Cardiac fibroblast (primary cell): Measurements from ENCODE around the gene HBM.
"Not testable (repeated sequence)": the region's sequence is repeated elsewhere in the genome, so short reads cannot be mapped to it uniquely, and the experiment has no call there.

ENCODE experiments used
- DNase-seq, 2 donors: peaks; one replicate each; pipeline versions ENCODE4 v3.0.0 to v3.0.0-alpha.2; 2010; ENCODE audit warnings: low read depth in 2 of 2
- H3K4me3 ChIP-seq, 2 donors: replicated peaks in 1 of 2; 1 replicate in 1 of 2; 2 replicates in 1 of 2; pipeline ENCODE4 v1.5.1; 2011; ENCODE audit warnings: low read depth in 2 of 2, low read length in 2 of 2, mild to moderate bottlenecking in 2 of 2, moderate library complexity in 1 of 2
- TF ChIP-seq, protein P1 (sequence below): IDR thresholded peaks from one replicate; pipeline ENCODE4 v1.5.1; 2011; ENCODE audit warnings: low read depth, mild to moderate bottlenecking, low read length, inconsistent platforms

The HBM gene

GRCh38 chr16:155031-155398, 10.8 kb upstream of the HBM start:
- no peak for DNase-seq
- TF ChIP-seq, protein P1, sequence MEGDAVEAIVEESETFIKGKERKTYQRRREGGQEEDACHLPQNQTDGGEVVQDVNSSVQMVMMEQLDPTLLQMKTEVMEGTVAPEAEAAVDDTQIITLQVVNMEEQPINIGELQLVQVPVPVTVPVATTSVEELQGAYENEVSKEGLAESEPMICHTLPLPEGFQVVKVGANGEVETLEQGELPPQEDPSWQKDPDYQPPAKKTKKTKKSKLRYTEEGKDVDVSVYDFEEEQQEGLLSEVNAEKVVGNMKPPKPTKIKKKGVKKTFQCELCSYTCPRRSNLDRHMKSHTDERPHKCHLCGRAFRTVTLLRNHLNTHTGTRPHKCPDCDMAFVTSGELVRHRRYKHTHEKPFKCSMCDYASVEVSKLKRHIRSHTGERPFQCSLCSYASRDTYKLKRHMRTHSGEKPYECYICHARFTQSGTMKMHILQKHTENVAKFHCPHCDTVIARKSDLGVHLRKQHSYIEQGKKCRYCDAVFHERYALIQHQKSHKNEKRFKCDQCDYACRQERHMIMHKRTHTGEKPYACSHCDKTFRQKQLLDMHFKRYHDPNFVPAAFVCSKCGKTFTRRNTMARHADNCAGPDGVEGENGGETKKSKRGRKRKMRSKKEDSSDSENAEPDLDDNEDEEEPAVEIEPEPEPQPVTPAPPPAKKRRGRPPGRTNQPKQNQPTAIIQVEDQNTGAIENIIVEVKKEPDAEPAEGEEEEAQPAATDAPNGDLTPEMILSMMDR: no peak
- no peak overlapping the region for H3K4me3 ChIP-seq

DNA sequence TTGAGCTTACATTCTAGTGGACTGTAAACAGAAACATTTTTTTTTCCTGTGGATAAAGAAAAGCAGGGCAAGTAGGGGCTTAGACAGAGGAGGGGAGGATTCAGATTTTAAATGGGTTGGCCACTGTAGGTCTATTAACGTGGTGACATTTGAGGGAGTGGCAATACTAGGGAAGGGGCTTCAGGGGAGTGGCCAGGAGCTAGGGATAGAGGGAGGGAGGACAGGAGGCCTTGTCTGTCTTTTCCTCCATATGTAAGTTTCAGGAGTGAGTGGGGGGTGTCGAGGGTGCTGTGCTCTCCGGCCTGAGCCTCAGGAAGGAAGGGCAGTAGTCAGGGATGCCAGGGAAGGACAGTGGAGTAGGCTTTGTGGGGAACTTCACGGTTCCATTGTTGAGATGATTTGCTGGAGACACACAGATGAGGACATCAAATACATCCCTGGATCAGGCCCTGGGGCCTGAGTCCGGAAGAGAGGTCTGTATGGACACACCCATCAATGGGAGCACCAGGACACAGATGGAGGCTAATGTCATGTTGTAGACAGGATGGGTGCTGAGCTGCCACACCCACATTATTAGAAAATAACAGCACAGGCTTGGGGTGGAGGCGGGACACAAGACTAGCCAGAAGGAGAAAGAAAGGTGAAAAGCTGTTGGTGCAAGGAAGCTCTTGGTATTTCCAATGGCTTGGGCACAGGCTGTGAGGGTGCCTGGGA, 6.5 kb upstream of the HBM start:
- TF ChIP-seq, protein P1: no peak
- no peak for DNase-seq

DNA sequence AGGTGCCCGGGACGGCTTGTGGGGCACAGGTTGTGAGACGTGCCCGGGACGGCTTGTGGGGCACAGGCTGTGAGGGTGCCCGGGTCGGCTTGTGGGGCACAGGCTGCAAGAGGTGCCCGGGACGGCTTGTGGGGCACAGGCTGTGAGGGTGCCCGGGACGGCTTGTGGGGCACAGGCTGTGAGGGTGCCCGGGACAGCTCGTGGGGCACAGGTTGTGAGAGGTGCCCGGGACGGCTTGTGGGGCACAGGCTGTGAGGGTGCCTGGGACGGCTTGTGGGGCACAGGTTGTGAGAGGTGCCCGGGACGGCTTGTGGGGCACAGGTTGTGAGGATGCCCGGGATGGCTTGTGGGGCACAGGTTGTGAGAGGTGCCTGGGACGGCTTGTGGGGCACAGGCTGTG, 5.5 kb upstream of the HBM start:
- H3K4me3 ChIP-seq, DNase-seq: not testable (repeated sequence)

More for the DNA sequence above, 6.5 kb upstream of the HBM start:
- no peak overlapping the region for H3K4me3 ChIP-seq

DNA sequence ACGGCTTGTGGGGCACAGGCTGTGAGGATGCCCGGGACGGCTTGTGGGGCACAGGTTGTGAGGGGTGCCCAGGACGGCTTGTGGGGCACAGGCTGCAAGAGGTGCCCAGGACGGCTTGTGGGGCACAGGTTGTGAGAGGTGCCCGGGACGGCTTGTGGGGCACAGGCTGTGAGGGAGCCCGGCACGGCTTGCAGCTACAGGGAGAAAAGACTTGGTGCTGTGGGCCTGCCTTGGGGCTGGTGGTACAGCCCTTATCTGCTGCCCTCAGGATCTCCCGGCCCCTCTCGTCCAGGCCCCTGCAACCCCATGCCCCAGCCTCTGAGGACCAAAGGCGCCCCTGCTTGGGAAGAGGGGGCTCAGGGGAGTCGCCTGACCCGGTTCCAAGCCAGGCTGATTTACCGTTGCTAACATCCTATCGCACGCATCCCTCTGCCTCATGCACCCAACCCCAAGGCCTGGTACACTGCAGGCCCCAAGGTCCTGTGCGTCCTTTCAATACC, 5.0 kb upstream of the HBM start:
- TF ChIP-seq, protein P1: no peak
- no peak overlapping the region for H3K4me3 ChIP-seq
- no peak for DNase-seq

DNA sequence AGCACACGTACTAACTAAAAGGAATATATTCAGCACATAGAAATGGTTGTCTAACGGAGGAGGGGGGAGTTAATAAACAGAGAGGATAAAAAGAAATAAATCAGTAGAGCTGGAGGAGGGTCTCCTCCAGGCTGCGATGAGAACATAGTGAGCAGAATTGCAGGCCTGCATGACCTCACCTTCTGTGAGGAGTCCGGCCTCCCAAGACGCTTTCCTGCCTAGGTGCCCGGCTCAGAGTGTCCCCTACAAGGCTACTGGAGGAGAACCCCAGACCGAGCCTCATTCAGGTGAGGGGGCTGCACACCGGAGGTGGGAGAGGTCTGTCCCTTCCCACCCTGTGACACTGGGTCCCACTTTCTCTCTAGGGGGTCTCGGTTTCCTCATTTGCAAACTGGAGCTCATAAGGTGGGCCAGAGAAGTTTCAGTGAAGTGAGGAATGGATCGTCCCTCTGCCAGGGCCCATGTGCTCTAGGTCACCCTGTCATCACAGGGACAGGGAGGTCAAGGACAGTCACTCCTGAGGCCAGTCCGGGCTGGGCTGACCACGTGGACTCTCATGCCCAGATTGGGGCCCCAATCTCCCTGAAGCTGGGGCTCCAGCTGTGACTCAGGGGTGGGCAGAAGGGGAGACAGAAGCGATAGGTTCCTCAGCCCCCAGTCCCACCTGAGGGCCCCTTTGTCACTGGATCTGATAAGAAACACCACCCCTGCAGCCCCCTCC, 3.3 kb upstream of the HBM start:
- DNase-seq: no peak
- TF ChIP-seq, protein P1: no peak
- H3K4me3 ChIP-seq: no peak overlapping the region

DNA sequence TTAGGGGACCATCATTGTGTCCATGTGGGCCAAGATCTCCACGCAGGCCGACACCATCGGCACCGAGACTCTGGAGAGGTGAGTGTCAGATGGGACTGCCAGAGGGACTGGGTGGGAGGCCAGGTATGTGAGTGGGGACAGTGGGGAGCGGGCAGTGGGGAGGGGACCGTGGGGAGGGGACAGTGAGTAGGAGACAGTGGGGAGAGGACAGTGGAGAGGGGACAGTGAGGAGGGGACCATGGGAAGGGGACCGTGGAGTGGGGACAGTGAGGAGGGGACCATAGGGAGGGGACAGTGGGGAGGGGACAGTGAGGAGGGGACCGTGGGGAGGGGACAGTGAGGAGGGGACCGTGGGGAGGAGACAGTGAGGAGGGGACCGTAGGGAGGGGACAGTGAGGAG, 2.6 kb upstream of the HBM start:
- DNase-seq, H3K4me3 ChIP-seq: not testable (repeated sequence)

DNA sequence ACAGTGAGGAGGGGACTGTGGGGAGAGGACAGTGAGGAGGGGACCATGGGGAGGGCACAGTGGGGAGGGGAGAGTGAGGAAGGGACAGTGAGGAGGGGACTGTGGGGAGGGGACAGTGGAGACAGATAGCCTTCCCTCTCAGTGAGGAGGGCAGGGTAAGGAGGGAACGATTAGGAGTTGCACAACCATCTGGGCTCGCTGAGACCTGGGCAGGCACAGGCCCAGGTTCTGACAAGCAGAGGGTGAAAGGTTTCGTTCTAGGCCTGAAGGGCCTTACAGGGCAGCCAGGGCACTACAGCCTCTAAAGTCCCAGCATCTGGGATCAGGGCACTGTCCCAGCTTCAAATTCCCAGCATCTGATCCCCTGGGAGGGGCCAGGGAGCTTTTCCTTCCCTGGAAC, 2.1 kb upstream of the HBM start:
- H3K4me3 ChIP-seq, DNase-seq: not testable (repeated sequence)

DNA sequence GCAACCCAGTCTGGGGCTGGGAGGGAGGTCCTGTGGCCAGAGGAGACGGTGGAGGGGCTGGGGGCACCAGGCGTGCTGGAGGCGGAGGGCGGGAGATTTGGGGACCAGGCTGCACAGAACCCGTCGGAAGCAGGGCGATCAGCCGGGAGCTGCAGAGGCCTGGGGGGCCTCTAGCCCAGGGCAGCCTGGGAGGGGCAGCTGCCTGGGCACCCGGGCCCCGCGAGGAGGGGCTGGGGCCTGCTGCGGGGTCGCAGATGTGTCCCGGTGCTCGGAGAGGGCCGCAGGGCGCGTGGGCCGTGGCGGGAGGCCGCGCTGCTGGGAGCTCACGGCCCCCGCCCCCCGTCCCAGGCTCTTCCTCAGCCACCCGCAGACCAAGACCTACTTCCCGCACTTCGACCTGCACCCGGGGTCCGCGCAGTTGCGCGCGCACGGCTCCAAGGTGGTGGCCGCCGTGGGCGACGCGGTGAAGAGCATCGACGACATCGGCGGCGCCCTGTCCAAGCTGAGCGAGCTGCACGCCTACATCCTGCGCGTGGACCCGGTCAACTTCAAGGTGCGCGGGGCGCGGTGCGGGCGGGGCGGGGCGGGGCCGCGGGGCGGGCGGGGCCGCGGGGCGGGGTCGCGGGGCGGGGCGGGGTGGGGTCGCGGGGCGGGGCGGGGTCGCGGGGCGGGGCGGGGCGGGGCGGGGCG, 1.5 kb upstream of the HBM start:
- DNase-seq, H3K4me3 ChIP-seq: not testable (repeated sequence)
